ENCODE measurements around the gene KCNK4. TPM values are rescaled to one million over a fixed set of nuclear protein-coding genes. Genes with fewer than 3 reads are reported as not detected.

KCNK4 gene
- polyA plus RNA-seq, 4 donors = 0.16 TPM; not detected in 3

DNA sequence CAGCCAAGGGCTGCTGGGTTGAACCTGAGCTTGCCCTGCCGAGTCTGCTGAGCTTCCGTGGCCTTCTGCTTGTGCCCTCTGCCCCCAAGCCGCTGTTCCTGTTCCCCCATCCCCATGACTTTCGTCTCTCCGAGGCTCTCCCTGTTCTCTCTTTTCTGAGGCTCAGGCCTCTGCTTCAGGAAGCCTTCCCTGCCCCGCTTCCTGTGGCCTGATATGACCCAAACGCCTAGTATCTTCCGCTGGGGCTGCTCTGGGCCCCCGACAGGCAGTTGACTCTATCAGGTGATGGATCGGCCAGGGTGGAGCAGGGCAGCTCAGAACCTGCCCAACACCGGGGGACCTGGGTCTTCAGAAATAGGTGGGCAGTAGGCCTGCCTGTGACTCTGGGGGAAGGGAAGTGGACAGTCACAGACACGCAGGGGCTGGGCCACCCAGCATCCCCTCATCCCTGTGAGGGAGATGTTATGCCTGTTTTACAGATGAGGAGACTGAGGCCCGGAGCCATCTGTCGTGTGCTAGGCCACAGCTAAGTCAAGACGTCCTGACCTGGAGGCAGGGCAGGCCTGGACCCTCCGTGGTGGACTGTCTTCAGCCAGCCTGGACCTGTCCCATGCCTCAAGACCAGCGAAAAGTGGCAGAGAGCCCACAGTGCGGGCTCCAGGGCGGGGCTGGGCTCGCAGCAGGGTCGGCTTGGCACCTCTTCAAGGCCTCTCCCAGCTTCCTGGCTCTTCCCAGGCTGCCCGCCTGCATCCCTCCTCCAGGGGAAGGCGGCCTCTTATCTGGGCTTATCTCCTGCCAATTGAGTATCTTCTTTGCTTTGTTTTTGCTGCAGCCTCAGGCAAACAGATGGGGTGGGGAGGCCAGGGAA, 22.8 kb upstream of the KCNK4 start:
- DNase-seq (ENCODE audit: low read depth in 4 of 4, low spot score in 3 of 4) = no peak

DNA sequence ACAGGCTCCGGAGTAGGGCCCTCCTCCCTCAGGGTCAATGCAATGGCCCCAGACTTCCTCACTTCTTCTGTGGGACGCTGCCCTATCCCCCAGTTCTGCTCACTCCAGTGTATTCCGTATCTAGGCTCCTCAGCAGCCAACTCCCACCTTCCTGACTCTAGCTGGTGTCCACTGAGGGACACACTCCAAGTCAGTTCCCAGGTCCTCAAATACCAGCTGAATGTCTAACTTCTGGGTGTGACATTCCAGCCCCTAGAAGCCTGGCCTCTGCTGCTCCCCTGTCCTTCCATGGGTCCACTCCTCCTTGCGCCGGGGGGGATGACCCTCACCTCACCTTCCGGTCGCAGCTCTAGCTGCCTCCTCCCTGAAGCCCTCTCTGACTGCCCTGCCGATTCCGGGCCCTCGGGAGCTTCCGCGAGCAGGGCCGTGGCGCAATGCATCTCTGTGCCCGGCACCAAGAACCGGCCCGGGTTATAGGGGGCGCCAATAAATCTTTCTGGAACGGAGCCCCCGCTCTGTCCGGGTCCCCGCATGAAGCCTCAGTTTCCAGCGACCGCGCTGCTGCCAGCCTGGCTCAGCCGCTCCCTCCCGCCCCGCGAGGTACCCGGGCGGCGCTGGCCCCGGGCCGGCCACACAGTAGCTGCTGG, 22.1 kb upstream of the KCNK4 start:
- DNase-seq (ENCODE audit: low read depth in 4 of 4, low spot score in 3 of 4) = no peak

DNA sequence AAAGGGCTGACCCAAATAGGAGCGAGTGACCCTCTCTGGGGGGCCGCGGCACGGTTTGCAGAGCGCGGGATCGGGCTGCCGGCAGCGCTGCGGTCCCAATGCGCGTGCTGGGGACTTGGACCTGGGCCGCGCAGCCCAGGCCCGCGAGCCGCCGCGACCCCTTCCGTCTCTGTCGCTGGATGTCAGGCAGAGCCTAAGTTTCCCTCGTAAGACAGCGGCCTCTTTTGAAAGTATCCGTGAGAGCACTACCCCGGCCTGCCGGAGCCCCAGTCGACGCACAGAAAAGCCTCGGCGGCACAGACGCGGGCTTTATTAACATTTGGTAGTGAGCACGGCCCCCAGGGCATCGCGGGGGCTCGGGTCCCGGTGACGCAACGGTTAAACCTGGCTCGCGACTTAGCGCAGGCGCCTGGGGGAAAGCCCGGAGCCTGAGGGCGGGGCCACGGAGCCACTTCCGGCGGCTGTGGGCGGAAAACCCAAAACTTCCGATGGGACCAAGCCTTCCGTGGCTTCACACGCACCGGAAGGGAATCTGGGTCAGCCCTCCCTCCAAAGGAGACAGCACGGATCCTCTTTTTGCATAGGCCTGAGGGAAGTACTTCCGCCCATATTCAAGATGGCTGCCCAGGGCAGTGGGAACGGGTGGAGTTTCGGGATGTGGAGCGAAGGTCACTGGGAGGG, 21.4 kb upstream of the KCNK4 start:
- peak; percentile 96 to 99 (median 98) for DNase-seq (ENCODE audit: low read depth in 4 of 4, low spot score in 3 of 4)

DNA sequence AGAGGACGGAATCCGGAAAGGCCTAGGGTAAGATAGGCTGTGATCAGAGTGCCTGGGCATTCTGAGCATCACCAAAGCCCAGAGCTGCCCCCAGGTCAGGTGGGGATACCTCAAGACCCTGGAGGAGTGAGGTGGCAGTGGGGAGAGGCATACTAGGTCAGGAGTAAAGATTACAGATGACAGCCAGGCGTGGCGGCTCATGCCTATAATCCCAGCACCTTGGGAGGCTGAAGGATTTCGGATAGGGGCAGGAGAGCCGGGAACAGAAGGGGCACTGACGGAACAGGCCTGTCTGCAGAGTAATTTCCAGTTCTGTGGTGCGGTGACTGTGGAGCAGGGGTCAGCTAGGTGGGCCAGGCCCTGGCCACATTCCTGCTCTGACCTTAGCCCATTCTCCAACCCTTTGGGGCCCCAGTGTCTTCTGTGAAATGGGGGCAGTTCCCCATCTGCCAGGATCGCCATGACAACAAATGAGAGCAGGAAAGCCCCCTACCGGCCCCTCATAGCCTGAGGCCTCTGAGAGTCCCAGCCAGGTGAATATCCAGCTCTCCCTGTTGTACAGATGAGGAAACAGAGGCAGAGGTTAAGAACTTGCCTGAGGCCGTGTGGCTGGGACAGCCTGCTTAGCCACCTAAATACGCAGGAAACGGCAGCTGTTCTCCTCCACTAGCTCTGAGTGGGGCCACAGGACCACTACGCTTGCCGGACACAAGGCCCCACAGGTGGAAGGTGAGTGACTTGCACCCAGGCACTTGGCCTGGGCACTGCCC, 15.9 kb upstream of the KCNK4 start:
- DNase-seq (ENCODE audit: low read depth in 4 of 4, low spot score in 3 of 4) = no peak

DNA sequence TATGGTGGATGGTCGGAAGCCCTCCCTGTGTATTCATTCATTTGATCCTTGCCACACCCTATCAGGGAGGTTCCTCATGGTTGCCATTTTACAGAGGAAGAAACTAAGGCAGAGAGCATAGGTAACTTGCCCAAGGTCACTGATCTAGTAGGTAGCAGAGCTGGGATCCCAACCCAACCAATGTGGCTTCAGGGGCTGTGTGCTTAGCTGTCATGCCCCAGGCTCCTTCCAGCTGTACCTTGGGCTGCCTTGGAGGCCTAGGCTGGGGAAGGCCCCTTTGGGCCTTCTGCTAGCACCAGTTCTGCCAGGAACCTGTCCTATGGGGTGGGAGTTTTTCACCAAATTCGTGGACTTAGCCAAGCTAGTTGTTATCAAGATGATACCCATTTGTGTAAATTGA, 15.3 kb upstream of the KCNK4 start:
- DNase-seq (ENCODE audit: low read depth in 4 of 4, low spot score in 3 of 4) = no peak

DNA sequence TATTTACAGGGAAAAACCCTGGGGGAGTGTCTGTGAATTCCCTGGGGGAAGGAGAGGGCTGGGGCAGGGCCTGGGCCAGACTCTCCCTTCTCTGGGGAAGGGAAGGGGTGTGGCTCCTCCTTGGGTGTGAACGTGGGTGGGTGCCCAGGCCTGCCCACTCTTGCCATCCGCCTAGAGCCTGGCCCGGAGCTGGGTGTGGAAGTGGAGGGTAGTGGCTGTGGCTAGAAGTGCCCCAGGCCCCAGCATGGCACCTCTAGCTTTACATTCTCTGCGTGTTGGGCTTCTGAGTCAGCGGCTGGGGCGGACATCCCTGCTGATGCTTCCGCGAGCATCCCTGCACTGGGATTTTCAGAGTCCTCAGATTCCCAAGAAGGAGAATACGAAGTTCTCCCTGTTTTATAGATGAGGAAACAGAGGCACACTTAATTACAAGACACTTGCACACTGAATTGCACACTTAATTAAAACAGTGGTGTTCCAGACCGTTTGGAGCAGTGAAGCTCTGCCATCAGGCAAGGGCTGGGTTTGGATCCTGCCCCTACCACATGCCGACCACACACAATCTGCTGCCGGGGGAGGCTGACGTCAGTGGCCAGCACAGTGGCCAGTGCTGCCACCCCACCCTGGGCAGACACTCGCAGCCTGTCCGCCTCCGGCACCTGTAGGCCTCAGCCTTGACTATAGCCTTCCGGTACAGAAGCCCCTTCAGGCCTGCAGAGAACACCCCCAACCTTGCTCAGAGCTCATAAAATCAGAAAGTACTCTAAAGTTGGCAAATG, 14.3 kb upstream of the KCNK4 start:
- no peak for DNase-seq (ENCODE audit: low read depth in 4 of 4, low spot score in 3 of 4)

DNA sequence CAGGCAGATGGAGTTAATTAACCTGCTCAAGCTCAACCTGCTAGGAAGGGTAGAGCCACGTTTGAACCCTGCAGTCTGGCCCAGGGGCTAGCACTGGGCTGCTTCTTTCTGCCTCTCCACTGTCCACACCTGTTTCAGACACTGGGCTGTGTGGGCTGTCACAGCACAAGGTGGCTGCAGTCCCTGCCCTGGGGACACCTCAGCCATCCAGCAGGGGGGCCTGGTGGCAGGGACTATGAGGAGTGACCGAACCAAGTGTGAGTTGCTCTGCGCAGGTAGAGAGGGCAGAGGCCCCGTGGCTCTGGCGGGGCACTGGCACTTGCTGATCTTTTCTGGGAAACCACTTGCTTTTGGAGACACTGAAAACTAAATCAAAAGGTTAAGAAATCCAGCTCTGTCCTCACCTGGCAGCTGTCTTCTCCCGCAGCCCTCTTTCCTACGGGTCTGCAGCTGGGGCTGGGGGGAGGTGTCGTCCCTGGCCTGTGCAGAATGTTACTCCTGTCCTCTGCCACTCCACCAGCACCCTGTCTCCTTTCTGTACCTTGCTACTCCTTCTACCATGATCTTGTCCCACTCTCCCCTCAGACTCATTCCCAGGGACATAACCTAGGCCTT, 12.4 kb upstream of the KCNK4 start:
- DNase-seq (ENCODE audit: low read depth in 4 of 4, low spot score in 3 of 4) = no peak

DNA sequence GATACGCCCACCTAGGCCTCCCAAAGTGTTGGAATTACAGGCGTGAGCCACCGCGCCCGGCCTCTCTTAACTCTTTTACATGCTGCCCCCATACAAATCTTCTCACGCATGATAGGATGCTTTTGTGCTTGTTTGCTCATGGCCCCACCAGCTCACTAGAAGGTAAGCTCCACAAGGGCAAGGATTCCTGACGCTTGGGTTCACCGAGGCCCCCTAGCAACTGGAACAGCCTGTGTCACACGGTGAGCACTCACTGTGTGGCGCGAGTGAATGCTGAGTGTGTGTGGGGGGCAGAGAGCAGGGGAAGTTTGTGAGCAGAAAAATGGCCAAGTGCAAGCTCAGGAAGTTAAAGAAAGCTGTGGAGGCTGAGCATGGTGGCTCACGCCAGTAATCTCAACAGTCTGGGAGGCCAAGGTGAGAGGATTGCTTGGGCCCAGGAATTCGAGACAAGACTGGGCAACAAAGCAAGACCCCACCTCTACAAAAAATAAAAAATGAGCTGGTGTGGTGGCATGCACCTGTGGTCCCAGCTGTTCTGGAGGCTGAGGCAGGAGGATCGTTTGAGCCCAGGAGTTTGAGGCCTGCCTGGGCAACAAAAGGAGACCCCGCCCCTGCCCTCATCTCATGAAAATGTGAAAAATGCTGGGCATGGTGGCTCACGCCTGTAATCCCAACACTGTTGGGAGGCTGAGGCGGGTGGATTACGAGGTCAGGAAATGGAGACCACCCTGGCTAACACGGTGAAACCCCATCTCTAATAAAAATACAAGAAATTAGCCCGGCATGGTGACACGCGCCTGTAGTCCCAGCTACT, 8.9 kb upstream of the KCNK4 start:
- no peak for DNase-seq (ENCODE audit: low read depth in 4 of 4, low spot score in 3 of 4)

DNA sequence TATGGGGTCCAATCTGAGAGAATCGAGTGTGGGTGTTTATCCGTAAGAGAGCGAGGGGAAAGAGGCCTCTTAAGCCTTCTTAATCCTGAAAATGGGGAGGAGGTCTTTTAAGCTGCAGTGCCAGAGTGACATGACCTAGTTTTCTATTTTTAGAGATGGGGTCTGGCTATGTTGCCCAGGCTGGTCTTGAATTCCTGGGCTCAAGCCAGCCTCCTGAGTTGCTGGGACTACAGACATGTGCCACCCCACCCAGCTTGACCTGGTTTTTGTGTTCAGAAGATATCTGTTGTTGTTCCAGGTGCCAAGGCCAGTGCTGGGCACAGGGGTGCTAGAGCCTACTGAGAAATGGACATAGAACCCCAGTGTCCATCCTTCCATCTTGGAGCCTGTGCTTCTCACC, 8.0 kb upstream of the KCNK4 start:
- no peak for DNase-seq (ENCODE audit: low read depth in 4 of 4, low spot score in 3 of 4)

DNA sequence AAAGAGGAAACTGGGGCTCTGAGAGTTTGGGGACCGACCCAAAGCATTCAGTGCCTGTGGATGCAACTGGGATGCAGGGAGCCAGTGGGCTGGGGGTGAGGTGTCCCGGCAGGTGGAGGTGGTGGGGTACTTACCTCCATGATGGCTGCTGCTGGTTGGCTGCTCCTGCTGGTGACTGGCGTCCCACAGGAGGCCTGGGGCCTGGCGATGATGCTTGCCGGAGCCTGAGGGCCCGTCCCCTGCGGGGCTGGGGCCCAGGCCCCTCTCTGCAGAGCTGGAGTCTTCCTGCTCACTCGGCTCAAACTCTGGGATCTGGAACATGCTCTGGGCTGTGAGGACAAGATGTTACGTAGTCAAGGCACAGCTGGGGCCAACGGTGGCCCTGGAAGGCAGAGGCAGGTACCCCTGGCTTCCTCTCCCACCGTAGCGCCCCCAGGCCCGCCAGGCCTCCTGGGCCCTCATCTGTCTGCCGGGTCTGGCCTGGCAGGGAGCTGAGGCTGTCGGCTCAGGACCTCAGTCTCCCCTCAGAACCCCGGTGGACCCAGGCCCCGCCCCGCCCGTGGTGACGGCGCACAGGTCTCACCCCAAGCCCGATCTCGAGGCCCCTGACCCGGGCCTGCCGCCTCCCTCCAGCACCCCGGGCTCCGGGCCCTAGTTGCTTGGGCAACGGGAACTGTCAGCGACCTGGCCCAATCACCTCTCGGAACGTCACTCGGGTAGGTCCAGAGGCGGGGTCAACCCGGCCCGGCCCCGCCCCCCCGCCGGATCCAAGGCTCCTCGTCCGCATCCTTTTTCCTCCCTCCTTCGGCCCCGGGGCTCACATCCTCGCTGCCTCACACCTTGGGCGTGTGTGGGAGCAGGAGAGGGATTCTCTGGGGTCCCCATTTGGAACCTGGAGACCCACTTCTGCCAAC, 6.8 kb upstream of the KCNK4 start, which contains the start of gene BAD:
TSS of gene BAD (minus strand) at position 618 of the 914 bp plus-strand sequence. CDS start at position 321, 297 bp downstream.
- DNase-seq (ENCODE audit: low read depth in 4 of 4, low spot score in 3 of 4) = peak in 3 of 4 donors; percentile 81 to 86 (median 84)

DNA sequence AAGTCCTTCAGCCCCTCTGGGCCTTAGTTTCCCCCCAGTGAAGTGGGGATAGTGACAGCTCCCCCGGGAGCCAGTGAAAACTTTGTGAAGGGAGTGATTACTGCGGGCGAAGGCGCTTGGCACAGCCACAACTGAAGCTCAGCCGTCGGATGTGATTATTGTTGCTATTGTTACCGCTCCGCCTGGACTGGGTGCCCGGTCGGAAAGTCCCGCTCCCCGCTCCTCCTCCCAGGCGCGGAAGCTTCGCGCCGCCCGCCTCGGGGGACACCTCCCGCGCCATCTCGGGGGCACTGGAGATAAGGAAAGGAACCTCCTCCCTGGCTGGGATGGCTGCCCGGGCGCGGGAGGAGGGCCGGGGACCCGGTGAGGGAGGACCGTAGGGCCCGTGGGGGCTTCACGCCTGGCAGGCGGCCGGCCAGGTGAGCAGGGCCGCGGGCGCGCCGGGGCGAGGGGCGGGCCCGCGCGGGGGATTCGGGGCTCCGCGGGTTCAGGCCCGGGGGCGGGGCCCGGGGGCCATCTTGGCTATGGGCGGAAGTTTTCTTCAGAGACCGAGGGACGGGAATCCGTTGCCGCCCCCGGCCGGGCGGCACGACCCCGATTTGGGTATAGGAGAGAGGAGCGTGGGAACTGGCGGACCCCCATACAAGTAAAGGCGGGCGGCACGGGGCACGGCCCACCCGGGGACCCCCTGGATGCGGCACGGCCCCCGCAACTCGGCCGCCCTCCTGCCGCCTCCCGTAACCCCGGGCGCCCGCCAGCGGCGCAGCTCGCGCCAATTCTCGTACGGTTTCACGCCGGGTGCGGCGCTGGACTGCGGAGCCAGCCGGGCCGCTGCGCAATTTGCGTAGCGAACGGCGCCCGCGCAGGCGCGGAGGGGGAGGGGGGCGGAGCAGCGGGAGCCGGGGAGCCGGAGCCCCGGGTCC, 5.9 kb upstream of the KCNK4 start, which contains the start of gene GPR137:
TSS of gene GPR137 (plus strand) at position 887 of the 923 bp plus-strand sequence. CDS start 677 bp downstream, outside the sequence.
- peak in 2 of 4 donors; percentile 75 to 80 for DNase-seq (ENCODE audit: low read depth in 4 of 4, low spot score in 3 of 4)

DNA sequence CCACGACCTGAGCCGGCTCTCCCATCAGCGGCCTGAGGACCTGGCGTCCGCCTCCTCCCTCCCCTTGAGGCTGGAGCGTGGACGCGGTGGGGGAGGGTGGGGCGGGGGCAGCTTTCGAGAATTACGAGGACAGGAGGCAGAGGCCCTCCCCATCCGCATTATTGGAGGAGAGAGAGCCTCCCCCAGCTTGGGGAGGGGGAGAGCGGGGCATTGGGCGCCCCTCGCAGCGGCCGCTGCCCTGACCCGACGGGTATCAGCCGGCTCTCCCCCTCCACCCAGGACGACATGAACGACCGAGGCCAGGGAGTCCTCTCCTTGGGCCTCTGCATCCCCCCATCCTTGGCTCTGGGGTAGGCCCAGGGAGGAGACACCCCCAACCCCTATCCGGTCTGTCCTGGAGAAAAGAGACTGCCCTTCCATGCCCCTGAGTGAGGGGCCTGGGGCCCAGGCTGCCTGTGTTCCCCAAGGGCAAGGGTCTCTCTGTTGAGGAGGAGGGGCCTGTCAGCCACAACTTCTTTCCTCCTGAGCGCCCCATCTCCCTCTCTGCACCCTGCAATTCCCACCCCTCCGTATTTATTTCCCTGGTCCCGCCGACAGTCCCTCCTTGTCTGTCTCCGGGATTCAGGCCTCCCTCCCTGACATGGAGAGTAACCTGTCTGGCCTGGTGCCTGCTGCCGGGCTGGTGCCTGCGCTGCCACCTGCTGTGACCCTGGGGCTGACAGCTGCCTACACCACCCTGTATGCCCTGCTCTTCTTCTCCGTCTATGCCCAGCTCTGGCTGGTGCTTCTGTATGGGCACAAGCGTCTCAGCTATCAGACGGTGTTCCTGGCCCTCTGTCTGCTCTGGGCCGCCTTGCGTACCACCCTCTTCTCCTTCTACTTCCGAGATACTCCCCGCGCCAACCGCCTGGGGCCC, 5.0 kb upstream of the KCNK4 start:
- no peak for DNase-seq (ENCODE audit: low read depth in 4 of 4, low spot score in 3 of 4)

DNA sequence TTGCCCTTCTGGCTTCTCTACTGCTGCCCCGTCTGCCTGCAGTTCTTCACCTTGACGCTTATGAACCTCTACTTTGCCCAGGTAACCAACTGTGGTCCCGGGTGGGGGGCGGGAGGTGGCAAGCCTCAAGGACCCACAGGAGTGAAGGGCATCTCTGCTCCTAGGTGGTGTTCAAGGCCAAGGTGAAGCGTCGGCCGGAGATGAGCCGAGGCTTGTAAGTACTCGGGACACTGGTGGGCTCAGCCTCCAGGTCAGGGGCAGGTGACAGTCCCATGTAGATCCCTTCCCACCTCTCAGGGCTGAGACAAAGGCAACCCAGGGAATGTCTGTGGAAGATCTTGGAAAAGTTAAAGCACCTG, 4.3 kb upstream of the KCNK4 start:
- DNase-seq (ENCODE audit: low read depth in 4 of 4, low spot score in 3 of 4) = no peak

DNA sequence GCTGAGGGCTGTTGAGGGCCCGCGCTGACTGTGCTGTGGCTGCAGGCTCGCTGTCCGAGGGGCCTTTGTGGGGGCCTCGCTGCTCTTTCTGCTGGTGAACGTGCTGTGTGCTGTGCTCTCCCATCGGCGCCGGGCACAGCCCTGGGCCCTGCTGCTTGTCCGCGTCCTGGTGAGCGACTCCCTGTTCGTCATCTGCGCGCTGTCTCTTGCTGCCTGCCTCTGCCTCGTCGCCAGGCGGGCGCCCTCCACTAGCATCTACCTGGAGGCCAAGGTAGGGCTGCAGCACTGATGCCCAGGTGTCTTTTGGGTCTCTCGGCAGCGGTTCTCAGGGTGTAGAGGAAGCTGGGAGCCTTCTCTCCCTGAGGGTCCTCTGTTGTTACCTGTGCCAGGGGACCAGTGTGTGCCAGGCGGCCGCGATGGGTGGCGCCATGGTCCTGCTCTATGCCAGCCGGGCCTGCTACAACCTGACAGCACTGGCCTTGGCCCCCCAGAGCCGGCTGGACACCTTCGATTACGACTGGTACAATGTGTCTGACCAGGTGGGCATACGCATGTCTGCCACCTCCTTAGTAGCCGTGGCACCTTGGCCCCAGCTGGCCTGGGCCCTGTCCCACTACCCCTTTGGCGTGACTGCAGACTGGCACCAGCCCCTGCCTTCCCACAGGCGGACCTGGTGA, 3.3 kb upstream of the KCNK4 start:
- DNase-seq (ENCODE audit: low read depth in 4 of 4, low spot score in 3 of 4) = no peak

DNA sequence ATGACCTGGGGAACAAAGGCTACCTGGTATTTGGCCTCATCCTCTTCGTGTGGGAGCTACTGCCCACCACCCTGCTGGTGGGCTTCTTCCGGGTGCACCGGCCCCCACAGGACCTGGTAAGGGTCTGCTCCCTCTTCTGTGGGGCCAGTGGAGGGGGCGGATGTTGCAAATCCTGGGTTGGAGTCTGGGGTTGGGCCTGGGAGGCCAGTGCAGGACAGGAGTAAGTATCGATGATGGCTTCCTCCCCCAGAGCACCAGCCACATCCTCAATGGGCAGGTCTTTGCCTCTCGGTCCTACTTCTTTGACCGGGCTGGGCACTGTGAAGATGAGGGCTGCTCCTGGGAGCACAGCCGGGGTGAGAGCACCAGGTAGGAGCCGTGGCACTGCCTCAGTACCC, 2.8 kb upstream of the KCNK4 start:
- no peak for DNase-seq (ENCODE audit: low read depth in 4 of 4, low spot score in 3 of 4)

Data from left renal pelvis (tissue), 4 donors.